ENCODE results near the gene IRF2BP2. TPM values are rescaled to one million over a fixed set of nuclear protein-coding genes. Genes with fewer than 3 reads are reported as not detected.

Gene IRF2BP2
- total and polyA plus RNA-seq, 2 of the 13 experiments (the other 11 are each of a cell fraction or from before 2014, with no cell fraction given), result 140 to 147 TPM

GRCh38 chr1:234608025-234608910 lies 1.7 kb downstream of the IRF2BP2 start (continued):
- peak; percentile 71 for TF ChIP-seq IKZF5 (CRISPR knock-in tag; IDR thresholded peaks at IDR 0.05)
- TF ChIP-seq, protein P1, sequence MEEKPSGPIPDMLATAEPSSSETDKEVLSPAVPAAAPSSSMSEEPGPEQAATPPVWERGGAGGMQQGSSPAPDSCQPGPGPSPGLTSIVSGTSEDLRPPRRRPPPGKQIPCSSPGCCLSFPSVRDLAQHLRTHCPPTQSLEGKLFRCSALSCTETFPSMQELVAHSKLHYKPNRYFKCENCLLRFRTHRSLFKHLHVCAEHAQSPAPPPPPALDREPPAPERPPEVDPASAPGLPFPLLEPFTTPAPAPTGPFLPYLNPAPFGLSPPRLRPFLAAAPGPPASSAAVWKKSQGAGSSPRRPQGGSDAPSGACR (CRISPR knock-in tag; IDR thresholded peaks at IDR 0.05), result peak; percentile 72; the same call in 1 of the 2 replicates
- no peak for TF ChIP-seq THAP8 (CRISPR knock-in tag; IDR thresholded peaks at IDR 0.05; ENCODE audit: borderline replicate concordance)
- 0 out of 2 replicates have a peak, but pooled peaks have one; percentile 35 for TF ChIP-seq U2AF2 (IDR thresholded peaks at IDR 0.05; ENCODE audit: low read depth, low read length)
- TF ChIP-seq HNRNPK (IDR thresholded peaks at IDR 0.05; ENCODE audit: low read depth, low read length, poor library complexity, severe bottlenecking), result peak; percentile 79
- TF ChIP-seq ESRRA (CRISPR knock-in tag; IDR thresholded peaks at IDR 0.05; ENCODE audit: low read depth), result peak; percentile 30; the same call in 1 of the 2 replicates
- TF ChIP-seq PAWR (CRISPR knock-in tag; IDR thresholded peaks at IDR 0.05; ENCODE audit: borderline replicate concordance), result no peak
- peak; percentile 85; the same call in 1 of the 2 replicates for TF ChIP-seq ZNF570 (CRISPR knock-in tag; IDR thresholded peaks at IDR 0.05; ENCODE audit: borderline replicate concordance)
- TF ChIP-seq SRSF4 (IDR thresholded peaks at IDR 0.05; ENCODE audit: low read depth, low read length, poor library complexity, severe bottlenecking), result peak; percentile 87
- TF ChIP-seq, protein P2, sequence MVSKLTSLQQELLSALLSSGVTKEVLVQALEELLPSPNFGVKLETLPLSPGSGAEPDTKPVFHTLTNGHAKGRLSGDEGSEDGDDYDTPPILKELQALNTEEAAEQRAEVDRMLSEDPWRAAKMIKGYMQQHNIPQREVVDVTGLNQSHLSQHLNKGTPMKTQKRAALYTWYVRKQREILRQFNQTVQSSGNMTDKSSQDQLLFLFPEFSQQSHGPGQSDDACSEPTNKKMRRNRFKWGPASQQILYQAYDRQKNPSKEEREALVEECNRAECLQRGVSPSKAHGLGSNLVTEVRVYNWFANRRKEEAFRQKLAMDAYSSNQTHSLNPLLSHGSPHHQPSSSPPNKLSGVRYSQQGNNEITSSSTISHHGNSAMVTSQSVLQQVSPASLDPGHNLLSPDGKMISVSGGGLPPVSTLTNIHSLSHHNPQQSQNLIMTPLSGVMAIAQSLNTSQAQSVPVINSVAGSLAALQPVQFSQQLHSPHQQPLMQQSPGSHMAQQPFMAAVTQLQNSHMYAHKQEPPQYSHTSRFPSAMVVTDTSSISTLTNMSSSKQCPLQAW (CRISPR knock-in tag; IDR thresholded peaks at IDR 0.05), result peak; percentile 48; the same call in 1 of the 2 replicates
- peak; percentile 77; the same call in 1 of the 2 replicates for TF ChIP-seq ZNF264 (CRISPR knock-in tag; IDR thresholded peaks at IDR 0.05)
- TF ChIP-seq, protein P3, sequence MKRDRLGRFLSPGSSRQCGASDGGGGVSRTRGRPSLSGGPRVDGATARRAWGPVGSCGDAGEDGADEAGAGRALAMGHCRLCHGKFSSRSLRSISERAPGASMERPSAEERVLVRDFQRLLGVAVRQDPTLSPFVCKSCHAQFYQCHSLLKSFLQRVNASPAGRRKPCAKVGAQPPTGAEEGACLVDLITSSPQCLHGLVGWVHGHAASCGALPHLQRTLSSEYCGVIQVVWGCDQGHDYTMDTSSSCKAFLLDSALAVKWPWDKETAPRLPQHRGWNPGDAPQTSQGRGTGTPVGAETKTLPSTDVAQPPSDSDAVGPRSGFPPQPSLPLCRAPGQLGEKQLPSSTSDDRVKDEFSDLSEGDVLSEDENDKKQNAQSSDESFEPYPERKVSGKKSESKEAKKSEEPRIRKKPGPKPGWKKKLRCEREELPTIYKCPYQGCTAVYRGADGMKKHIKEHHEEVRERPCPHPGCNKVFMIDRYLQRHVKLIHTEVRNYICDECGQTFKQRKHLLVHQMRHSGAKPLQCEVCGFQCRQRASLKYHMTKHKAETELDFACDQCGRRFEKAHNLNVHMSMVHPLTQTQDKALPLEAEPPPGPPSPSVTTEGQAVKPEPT (CRISPR knock-in tag; IDR thresholded peaks at IDR 0.05; ENCODE audit: low read depth), result 0 out of 2 replicates have a peak, but pooled peaks have one; percentile 33
- TF ChIP-seq TBP (CRISPR knock-in tag; IDR thresholded peaks at IDR 0.05), result no peak
- TF ChIP-seq MEF2D (CRISPR knock-in tag; IDR thresholded peaks at IDR 0.05), result peak; percentile 90
- TF ChIP-seq GABPB1 (CRISPR knock-in tag; IDR thresholded peaks at IDR 0.05), result peak; percentile 64
- TF ChIP-seq SP140L (CRISPR knock-in tag; IDR thresholded peaks at IDR 0.05; ENCODE audit: borderline replicate concordance), result no peak; the same call in 1 of the 2 replicates
- TF ChIP-seq SMYD3 (CRISPR knock-in tag; IDR thresholded peaks at IDR 0.05), result 0 out of 2 replicates have a peak, but pooled peaks have one; percentile 56
- TF ChIP-seq KDM6A (CRISPR knock-in tag; IDR thresholded peaks at IDR 0.05; ENCODE audit: low read depth), result no peak
- peak; percentile 27; the same call in 1 of the 2 replicates for TF ChIP-seq HHEX (CRISPR knock-in tag; IDR thresholded peaks at IDR 0.05)
- no peak for TF ChIP-seq CENPT (CRISPR knock-in tag; IDR thresholded peaks at IDR 0.05; ENCODE audit: low read depth)
- TF ChIP-seq SIN3B (IDR thresholded peaks at IDR 0.05; ENCODE audit: low read length), result no peak; the same call in 1 of the 2 replicates
- TF ChIP-seq KLF6 (CRISPR knock-in tag; IDR thresholded peaks at IDR 0.05), result no peak
- TF ChIP-seq ZNF879 (CRISPR knock-in tag; IDR thresholded peaks at IDR 0.05), result 0 out of 2 replicates have a peak, but pooled peaks have one; percentile 58

Measured in HepG2 (cell line).